PC-3 (cell line): ENCODE measurements around the gene DNMBP. TPM values are rescaled to one million over a fixed set of nuclear protein-coding genes. Genes with fewer than 3 reads are reported as not detected.
A peak's percentile ranks its signal among the peaks of the same experiment; 100 is the strongest.

Experiments used
- ATAC-seq: fragments of 200-7000 bp; cut with Tn5 transposase; 2 replicates; pipeline ENCODE4 v1.9.1; 2020; ENCODE audit warnings: mild to moderate bottlenecking, moderate library complexity
- BruUV-seq: library from RNA; stranded (reverse); fragments of 400-500 nt; replicated peaks from 2 replicates; lab custom pipeline; 2021; lab: Mats Ljungman, UMichigan
- CTCF ChIA-PET: fragments of 300-600 bp; sonication (Branson Sonifier 250); formaldehyde crosslinking; loops from one replicate; lab custom pipeline; 2022; ENCODE audit warnings: antibody characterized with exemption; lab: Charles Lee
- POLR2A ChIA-PET: fragments of 300-600 bp; sonication (Branson Sonifier 250); formaldehyde crosslinking; loops from one replicate; lab custom pipeline; 2022; ENCODE audit warnings: antibody characterized with exemption; ENCODE audit not compliant: unreplicated experiment; lab: Charles Lee
- DNase-seq: peaks from one replicate; pipeline ENCODE4 v3.0.0-alpha.2; 2015
- H2AFZ ChIP-seq: fragments of 300-600 bp; sonication (generic); 2 replicates; pipeline ENCODE4 v1.6.0; 2016; ENCODE audit warnings: antibody characterized with exemption, low read length
- H3F3A ChIP-seq: fragments of 300-600 bp; sonication (generic); one replicate; pipeline ENCODE4 v1.6.0; 2017; ENCODE audit warnings: antibody characterized with exemption, low read length, control low read depth, mild to moderate bottlenecking; ENCODE audit not compliant: unreplicated experiment
- H3K27ac ChIP-seq: fragments of 300-600 bp; sonication (generic); 2 replicates; pipeline ENCODE4 v1.5.1; 2016; ENCODE audit warnings: mild to moderate bottlenecking, low read length
- H3K27me3 ChIP-seq: fragments of 300-600 bp; sonication (generic); 2 replicates; pipeline ENCODE4 v1.6.1; 2016; ENCODE audit warnings: low read length, mixed read lengths
- H3K36me3 ChIP-seq: fragments of 300-600 bp; sonication (generic); 2 replicates; pipeline ENCODE4 v1.6.1; 2016; ENCODE audit warnings: low read depth, mixed run types, low read length, mixed read lengths
- H3K4me1 ChIP-seq: fragments of 300-600 bp; sonication (generic); 2 replicates; pipeline ENCODE4 v1.5.1; 2016; ENCODE audit warnings: low read length; ENCODE audit not compliant: insufficient read depth
- H3K4me2 ChIP-seq: fragments of 300-600 bp; sonication (generic); 2 replicates; pipeline ENCODE4 v1.6.0; 2016; ENCODE audit warnings: low read length
- H3K4me3 ChIP-seq: fragments of 300-600 bp; sonication (generic); 2 replicates; pipeline ENCODE4 v1.5.1; 2016; ENCODE audit warnings: mild to moderate bottlenecking, low read length, mixed read lengths
- H3K79me2 ChIP-seq: fragments of 300-600 bp; sonication (generic); 2 replicates; pipeline ENCODE4 v1.6.1; 2017; ENCODE audit warnings: low read length, mixed read lengths
- H3K9ac ChIP-seq: fragments of 300-600 bp; sonication (generic); 2 replicates; pipeline ENCODE4 v1.6.0; 2016; ENCODE audit warnings: mild to moderate bottlenecking, low read length
- H3K9me2 ChIP-seq: fragments of 300-600 bp; sonication (generic); replicated peaks from 2 replicates; pipeline ENCODE4 v1.6.1; 2016; ENCODE audit warnings: mixed run types, low read length, mixed read lengths
- H3K9me3 ChIP-seq: fragments of 300-600 bp; sonication (generic); 2 replicates; pipeline ENCODE4 v1.6.1; 2016; ENCODE audit warnings: low read length, mixed read lengths
- H4K20me1 ChIP-seq: fragments of 300-600 bp; sonication (generic); 2 replicates; pipeline ENCODE4 v1.6.1; 2016; ENCODE audit warnings: low read length, mixed read lengths
- EZH2 ChIP-seq: fragments of 300-600 bp; sonication (generic); IDR thresholded peaks from one replicate; pipeline ENCODE4 v1.6.1; 2017; ENCODE audit warnings: antibody characterized with exemption, mild to moderate bottlenecking, low read length; ENCODE audit not compliant: unreplicated experiment
- EZH2phosphoT487 ChIP-seq: fragments of 300-600 bp; sonication (generic); IDR thresholded peaks from 2 replicates; pipeline ENCODE4 v1.6.1; 2018; ENCODE audit warnings: mild to moderate bottlenecking, antibody characterized with exemption, low read length, borderline replicate concordance
- intact Hi-C: fragments of 100-400 bp; cut with micrococcal nuclease; formaldehyde crosslinking; loops from 2 replicates; pipeline ENCODE4 v1.9.0; 2023
- total RNA-seq: library from RNA; depleted of rRNA; stranded (reverse); fragments of >200 nt; gene quantifications from 2 replicates; pipeline ENCODE4 v1.2.3, GENCODE V29; 2014
- TF ChIP-seq, protein P1 (sequence below): fragments of 300-600 bp; sonication (generic); conservative IDR thresholded peaks from 2 replicates; pipeline ENCODE4 v1.5.1; 2017; ENCODE audit warnings: antibody characterized with exemption, low read depth, mild to moderate bottlenecking, low read length

DNMBP gene
- total RNA-seq, 1 experiment from 2014 or later, result 6.2 TPM

- CTCF ChIA-PET, result interaction anchor here (0.6 kb wide), 1 partner anchor 16 kb away, joined by 4 read pairs; no protein-coding TSS in a partner anchor
Measured at GRCh38 chr10:99894613-99895012, 115.1 kb downstream of the DNMBP start.

DNA sequence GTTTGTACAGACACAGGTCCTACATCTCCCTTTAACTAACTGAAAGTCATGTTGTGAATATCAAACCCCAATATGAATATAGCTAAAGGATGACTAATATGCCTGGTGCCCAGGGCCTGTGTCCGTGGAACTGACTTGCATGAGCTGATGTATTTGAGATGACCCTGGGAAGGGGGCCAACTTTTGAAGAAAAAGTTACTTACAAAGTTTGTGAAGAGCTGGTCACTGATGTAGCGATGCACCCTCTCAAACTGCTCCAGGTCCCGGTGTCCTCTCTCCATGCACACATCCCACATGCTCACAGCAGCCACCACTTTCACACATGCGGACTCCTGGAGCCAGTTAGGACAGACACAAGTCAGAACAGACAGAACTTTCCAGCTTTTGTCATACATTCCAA, 121.1 kb downstream of the DNMBP start:
- no peak overlapping the region for H3K9ac ChIP-seq
- no peak overlapping the region for H3K4me3 ChIP-seq
- H3K4me1 ChIP-seq, result no peaks in the 10 kb centered on the region
- ATAC-seq, result no peak
- no peaks in the 10 kb centered on the region for H3K79me2 ChIP-seq
- DNase-seq, result no peak
- H3K27me3 ChIP-seq, result no peaks in the 10 kb centered on the region
- H4K20me1 ChIP-seq, result no peaks in the 10 kb centered on the region
- no peaks in the 10 kb centered on the region for H3F3A ChIP-seq
- intact Hi-C loops, result no loop called here
- no peak overlapping the region for H3K4me2 ChIP-seq
- no peak overlapping the region for H2AFZ ChIP-seq
- no peaks in the 10 kb centered on the region for H3K9me2 ChIP-seq
- H3K9me3 ChIP-seq, result no peaks in the 10 kb centered on the region
- no peak overlapping the region for H3K27ac ChIP-seq
- POLR2A ChIA-PET, result interaction anchor here (0.7 kb wide), 1 partner anchor 213 kb away, joined by 5 read pairs; no protein-coding TSS in a partner anchor
- TF ChIP-seq, protein P1, sequence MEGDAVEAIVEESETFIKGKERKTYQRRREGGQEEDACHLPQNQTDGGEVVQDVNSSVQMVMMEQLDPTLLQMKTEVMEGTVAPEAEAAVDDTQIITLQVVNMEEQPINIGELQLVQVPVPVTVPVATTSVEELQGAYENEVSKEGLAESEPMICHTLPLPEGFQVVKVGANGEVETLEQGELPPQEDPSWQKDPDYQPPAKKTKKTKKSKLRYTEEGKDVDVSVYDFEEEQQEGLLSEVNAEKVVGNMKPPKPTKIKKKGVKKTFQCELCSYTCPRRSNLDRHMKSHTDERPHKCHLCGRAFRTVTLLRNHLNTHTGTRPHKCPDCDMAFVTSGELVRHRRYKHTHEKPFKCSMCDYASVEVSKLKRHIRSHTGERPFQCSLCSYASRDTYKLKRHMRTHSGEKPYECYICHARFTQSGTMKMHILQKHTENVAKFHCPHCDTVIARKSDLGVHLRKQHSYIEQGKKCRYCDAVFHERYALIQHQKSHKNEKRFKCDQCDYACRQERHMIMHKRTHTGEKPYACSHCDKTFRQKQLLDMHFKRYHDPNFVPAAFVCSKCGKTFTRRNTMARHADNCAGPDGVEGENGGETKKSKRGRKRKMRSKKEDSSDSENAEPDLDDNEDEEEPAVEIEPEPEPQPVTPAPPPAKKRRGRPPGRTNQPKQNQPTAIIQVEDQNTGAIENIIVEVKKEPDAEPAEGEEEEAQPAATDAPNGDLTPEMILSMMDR, result no peak
- TF ChIP-seq EZH2 (no peak), EZH2phosphoT487 (no peak)
- no peaks in the 10 kb centered on the region for H3K36me3 ChIP-seq
- no TSS peak for BruUV-seq
- CTCF ChIA-PET, result no interaction called here

More at GRCh38 chr10:99894613-99895012, 115.1 kb downstream of the DNMBP start:
- no peaks in the 10 kb centered on the region for H3F3A ChIP-seq
- no peak overlapping the region for H3K4me2 ChIP-seq
- TF ChIP-seq, protein P1, result no peak
- TF ChIP-seq EZH2 (no peak), EZH2phosphoT487 (no peak)
- H3K4me1 ChIP-seq, result no peaks in the 10 kb centered on the region
- peaks cover 4% of the 10 kb centered on the region for H3K36me3 ChIP-seq
- no peak overlapping the region for H3K4me3 ChIP-seq
- H4K20me1 ChIP-seq, result no peaks in the 10 kb centered on the region
- intact Hi-C loops, result no loop called here
- no TSS peak for BruUV-seq
- H3K9ac ChIP-seq, result no peak overlapping the region
- H3K79me2 ChIP-seq, result no peaks in the 10 kb centered on the region
- no peak overlapping the region for H3K27ac ChIP-seq
- no peaks in the 10 kb centered on the region for H3K9me3 ChIP-seq
- H3K27me3 ChIP-seq, result no peaks in the 10 kb centered on the region
- ATAC-seq, result no peak
- DNase-seq, result peak; percentile 13
- H2AFZ ChIP-seq, result no peak overlapping the region
- H3K9me2 ChIP-seq, result no peaks in the 10 kb centered on the region
- POLR2A ChIA-PET, result no interaction called here

- no peaks in the 10 kb centered on the region; the same call in none of the 2 replicates for H3K36me3 ChIP-seq
- H3K27ac ChIP-seq, result no peak overlapping the region
- H3K9ac ChIP-seq, result no peak overlapping the region
- no peak for DNase-seq
- no peaks in the 10 kb centered on the region for H3K9me2 ChIP-seq
- no peaks in the 10 kb centered on the region for H3K4me1 ChIP-seq
- H4K20me1 ChIP-seq, result no peaks in the 10 kb centered on the region
- no peak overlapping the region for H3K4me3 ChIP-seq
- CTCF ChIA-PET, result no interaction called here
- intact Hi-C loops, result no loop called here
- no peak overlapping the region for H2AFZ ChIP-seq
- no peaks in the 10 kb centered on the region for H3K27me3 ChIP-seq
- no peaks in the 10 kb centered on the region for H3K79me2 ChIP-seq
- TF ChIP-seq EZH2 (no peak), EZH2phosphoT487 (no peak)
- TF ChIP-seq, protein P1, result no peak
- H3K4me2 ChIP-seq, result no peak overlapping the region
- H3F3A ChIP-seq, result no peaks in the 10 kb centered on the region
- no peak for ATAC-seq
- H3K9me3 ChIP-seq, result no peaks in the 10 kb centered on the region
- no TSS peak for BruUV-seq
- POLR2A ChIA-PET, result no interaction called here
Measured at GRCh38 chr10:99883523-99883922, 126.2 kb downstream of the DNMBP start.
